ENCODE data around the gene FANCE.

Gene FANCE

GRCh38 chr6:35487658-35488516 lies 35.7 kb downstream of the FANCE start:
- 0% methylated on average over 6 of the region's 9 CpGs for WGBS (ENCODE audit: insufficient coverage)
- Histone ChIP-seq H3K27ac (ENCODE audit: insufficient read depth in 1 of 2, low read depth in 1 of 2, low read length in 2 of 2, poor library complexity in 1 of 2, severe bottlenecking in 2 of 2) (no peak overlapping the region), H3K36me3 (ENCODE audit: control insufficient read depth in 4 of 4, insufficient read depth in 4 of 4, low read length in 3 of 4) (no peaks in the 10 kb centered on the region), H3K4me1 (ENCODE audit: control extremely low read depth in 1 of 4, control insufficient read depth in 4 of 4, insufficient read depth in 4 of 4, low read length in 3 of 4) (peaks cover 0 to 77% (median 43%) of the 10 kb centered on the region in 4 experiments), H3K27me3 (replicated peaks in 2 of 5; ENCODE audit: control insufficient read depth in 4 of 5, insufficient read depth in 5 of 5, low read length in 4 of 5) (peaks cover 0 to 14% (median 0%) of the 10 kb centered on the region in 5 experiments), H3K9me3 (ENCODE audit: control extremely low read depth in 1 of 5, control insufficient read depth in 4 of 5, insufficient read depth in 2 of 5, low read depth in 1 of 5, low read length in 4 of 5) (no peaks in the 10 kb centered on the region), H3K4me3 (ENCODE audit: control insufficient read depth in 1 of 7, extremely low read depth in 1 of 7, insufficient read depth in 4 of 7, low read depth in 2 of 7, low read length in 6 of 7) (peak overlapping the region in 2 of 7 experiments; percentile 19 to 28)
- ChIA-PET CTCF (interaction anchor here (1.2 kb wide), 1 partner anchor 20 kb away, joined by 4 read pairs; the partner anchor contains the start of gene RPL10A), POLR2A (interaction anchor here (0.6 kb wide), 1 partner anchor 94 kb away, joined by 7 read pairs; no protein-coding TSS in a partner anchor)
- peak; percentile 36 to 59 (median 55) for DNase-seq

GRCh38 chr6:35488517-35488862 lies 36.4 kb downstream of the FANCE start:
- H3K4me1 ChIP-seq (ENCODE audit: control extremely low read depth in 1 of 4, control insufficient read depth in 4 of 4, insufficient read depth in 4 of 4, low read length in 3 of 4): peaks cover 0 to 77% (median 47%) of the 10 kb centered on the region in 4 experiments
- POLR2A ChIA-PET: no interaction called here
- CTCF ChIA-PET: no interaction called here
- H3K36me3 ChIP-seq (ENCODE audit: control insufficient read depth in 4 of 4, insufficient read depth in 4 of 4, low read length in 3 of 4): no peaks in the 10 kb centered on the region
- H3K9me3 ChIP-seq (ENCODE audit: control extremely low read depth in 1 of 5, control insufficient read depth in 4 of 5, insufficient read depth in 2 of 5, low read depth in 1 of 5, low read length in 4 of 5): no peaks in the 10 kb centered on the region
- no peak overlapping the region for H3K4me3 ChIP-seq (ENCODE audit: control insufficient read depth in 1 of 7, extremely low read depth in 1 of 7, insufficient read depth in 4 of 7, low read depth in 2 of 7, low read length in 6 of 7)
- H3K27me3 ChIP-seq (replicated peaks in 2 of 5; ENCODE audit: control insufficient read depth in 4 of 5, insufficient read depth in 5 of 5, low read length in 4 of 5): peaks cover 0 to 14% (median 0%) of the 10 kb centered on the region in 5 experiments
- no peak for DNase-seq
- H3K27ac ChIP-seq (ENCODE audit: insufficient read depth in 1 of 2, low read depth in 1 of 2, low read length in 2 of 2, poor library complexity in 1 of 2, severe bottlenecking in 2 of 2): no peak overlapping the region
- WGBS (ENCODE audit: insufficient coverage): 70% methylated on average over 3 of the region's 9 CpGs

GRCh38 chr6:35489066-35489465 lies 36.9 kb downstream of the FANCE start:
- WGBS (ENCODE audit: insufficient coverage): 100% methylated on average over 1 of the region's 1 CpG
- no peak for DNase-seq
- H3K36me3 ChIP-seq (ENCODE audit: control insufficient read depth in 4 of 4, insufficient read depth in 4 of 4, low read length in 3 of 4): no peaks in the 10 kb centered on the region
- POLR2A ChIA-PET: no interaction called here
- H3K9me3 ChIP-seq (ENCODE audit: control extremely low read depth in 1 of 5, control insufficient read depth in 4 of 5, insufficient read depth in 2 of 5, low read depth in 1 of 5, low read length in 4 of 5): no peaks in the 10 kb centered on the region
- H3K4me3 ChIP-seq (ENCODE audit: control insufficient read depth in 1 of 7, extremely low read depth in 1 of 7, insufficient read depth in 4 of 7, low read depth in 2 of 7, low read length in 6 of 7): no peak overlapping the region
- CTCF ChIA-PET: interaction anchor here (1.2 to 1.7 kb wide), 2 partner anchors 7 to 31 kb away, joined by 3 to 4 read pairs; no protein-coding TSS in a partner anchor
- H3K4me1 ChIP-seq (ENCODE audit: control extremely low read depth in 1 of 4, control insufficient read depth in 4 of 4, insufficient read depth in 4 of 4, low read length in 3 of 4): peaks cover 0 to 77% (median 50%) of the 10 kb centered on the region in 4 experiments
- H3K27me3 ChIP-seq (replicated peaks in 2 of 5; ENCODE audit: control insufficient read depth in 4 of 5, insufficient read depth in 5 of 5, low read length in 4 of 5): peaks cover 0 to 14% (median 0%) of the 10 kb centered on the region in 5 experiments
- no peak overlapping the region for H3K27ac ChIP-seq (ENCODE audit: insufficient read depth in 1 of 2, low read depth in 1 of 2, low read length in 2 of 2, poor library complexity in 1 of 2, severe bottlenecking in 2 of 2)

- Histone ChIP-seq H3K36me3 (ENCODE audit: control insufficient read depth in 4 of 4, insufficient read depth in 4 of 4, low read length in 3 of 4) (no peaks in the 10 kb centered on the region), H3K4me3 (ENCODE audit: control insufficient read depth in 1 of 7, extremely low read depth in 1 of 7, insufficient read depth in 4 of 7, low read depth in 2 of 7, low read length in 6 of 7) (no peak overlapping the region), H3K27ac (ENCODE audit: insufficient read depth in 1 of 2, low read depth in 1 of 2, low read length in 2 of 2, poor library complexity in 1 of 2, severe bottlenecking in 2 of 2) (no peak overlapping the region), H3K4me1 (ENCODE audit: control extremely low read depth in 1 of 4, control insufficient read depth in 4 of 4, insufficient read depth in 4 of 4, low read length in 3 of 4) (peaks cover 0 to 77% (median 60%) of the 10 kb centered on the region in 4 experiments), H3K9me3 (ENCODE audit: control extremely low read depth in 1 of 5, control insufficient read depth in 4 of 5, insufficient read depth in 2 of 5, low read depth in 1 of 5, low read length in 4 of 5) (no peaks in the 10 kb centered on the region), H3K27me3 (replicated peaks in 2 of 5; ENCODE audit: control insufficient read depth in 4 of 5, insufficient read depth in 5 of 5, low read length in 4 of 5) (peaks cover 0 to 14% (median 0%) of the 10 kb centered on the region in 5 experiments)
- DNase-seq: no peak
- ChIA-PET CTCF (interaction anchor here (1.2 to 1.7 kb wide), 2 partner anchors 9 to 32 kb away, joined by 3 to 4 read pairs; no protein-coding TSS in a partner anchor), POLR2A (no interaction called here)
- 67% methylated on average over 14 of the region's 28 CpGs for WGBS (ENCODE audit: insufficient coverage)
These were observed 38.1 kb downstream of the FANCE start for GRCh38 chr6:35489995-35490791.

- WGBS (ENCODE audit: insufficient coverage): 95% methylated on average over 4 of the region's 8 CpGs
- DNase-seq: no peak
- CTCF ChIA-PET: interaction anchor here (0.7 to 1.7 kb wide), 2 partner anchors 9 to 19 kb away, joined by 3 to 4 read pairs; no protein-coding TSS in a partner anchor
- H3K4me3 ChIP-seq (ENCODE audit: control insufficient read depth in 1 of 7, extremely low read depth in 1 of 7, insufficient read depth in 4 of 7, low read depth in 2 of 7, low read length in 6 of 7): no peak overlapping the region
- H3K27me3 ChIP-seq (replicated peaks in 2 of 5; ENCODE audit: control insufficient read depth in 4 of 5, insufficient read depth in 5 of 5, low read length in 4 of 5): peaks cover 0 to 19% (median 0%) of the 10 kb centered on the region in 5 experiments
- H3K9me3 ChIP-seq (ENCODE audit: control extremely low read depth in 1 of 5, control insufficient read depth in 4 of 5, insufficient read depth in 2 of 5, low read depth in 1 of 5, low read length in 4 of 5): no peaks in the 10 kb centered on the region
- POLR2A ChIA-PET: no interaction called here
- no peak overlapping the region for H3K27ac ChIP-seq (ENCODE audit: insufficient read depth in 1 of 2, low read depth in 1 of 2, low read length in 2 of 2, poor library complexity in 1 of 2, severe bottlenecking in 2 of 2)
- H3K36me3 ChIP-seq (ENCODE audit: control insufficient read depth in 4 of 4, insufficient read depth in 4 of 4, low read length in 3 of 4): no peaks in the 10 kb centered on the region
- H3K4me1 ChIP-seq (ENCODE audit: control extremely low read depth in 1 of 4, control insufficient read depth in 4 of 4, insufficient read depth in 4 of 4, low read length in 3 of 4): peaks cover 0 to 79% (median 62%) of the 10 kb centered on the region in 4 experiments
These were observed 38.9 kb downstream of the FANCE start for GRCh38 chr6:35490821-35491557.

GRCh38 chr6:35491558-35492257 lies 39.6 kb downstream of the FANCE start:
- no peak for DNase-seq
- CTCF ChIA-PET: interaction anchor here (0.7 kb wide), 1 partner anchor 19 kb away, joined by 3 read pairs; no protein-coding TSS in a partner anchor

More at GRCh38 chr6:35491558-35492257, 39.6 kb downstream of the FANCE start:
- POLR2A ChIA-PET: no interaction called here
- no peaks in the 10 kb centered on the region for H3K36me3 ChIP-seq (ENCODE audit: control insufficient read depth in 4 of 4, insufficient read depth in 4 of 4, low read length in 3 of 4)
- no peaks in the 10 kb centered on the region for H3K9me3 ChIP-seq (ENCODE audit: control extremely low read depth in 1 of 5, control insufficient read depth in 4 of 5, insufficient read depth in 2 of 5, low read depth in 1 of 5, low read length in 4 of 5)
- H3K4me3 ChIP-seq (ENCODE audit: control insufficient read depth in 1 of 7, extremely low read depth in 1 of 7, insufficient read depth in 4 of 7, low read depth in 2 of 7, low read length in 6 of 7): no peak overlapping the region
- no peak overlapping the region for H3K27ac ChIP-seq (ENCODE audit: insufficient read depth in 1 of 2, low read depth in 1 of 2, low read length in 2 of 2, poor library complexity in 1 of 2, severe bottlenecking in 2 of 2)
- WGBS (ENCODE audit: insufficient coverage): 49% methylated on average over 3 of the region's 5 CpGs
- H3K4me1 ChIP-seq (ENCODE audit: control extremely low read depth in 1 of 4, control insufficient read depth in 4 of 4, insufficient read depth in 4 of 4, low read length in 3 of 4): peaks cover 0 to 81% (median 64%) of the 10 kb centered on the region in 4 experiments
- peaks cover 0 to 22% (median 0%) of the 10 kb centered on the region in 5 experiments for H3K27me3 ChIP-seq (replicated peaks in 2 of 5; ENCODE audit: control insufficient read depth in 4 of 5, insufficient read depth in 5 of 5, low read length in 4 of 5)
